GM21360 (cell line): Measurements from ENCODE around the gene KLHL14.
"Not testable (repeated sequence)": the region's sequence is repeated elsewhere in the genome, so short reads cannot be mapped to it uniquely, and the experiment has no call there.

ENCODE experiments used
- ATAC-seq: cut with Tn5 transposase; IDR thresholded peaks from one replicate; pipeline ENCODE4 v1.9.1; 2021; ENCODE audit warnings: mild to moderate bottlenecking, moderate library complexity; ENCODE audit not compliant: unreplicated experiment

Gene KLHL14

GRCh38 chr18:32772581-32773381, at the start of gene KLHL14:
TSS of gene KLHL14 (minus strand) at chr18:32773023. CDS start at chr18:32770591, 2,432 bp downstream.
- ATAC-seq = no peak

- no peak for ATAC-seq
Observed at GRCh38 chr18:32822197-32822596, 49.4 kb upstream of the KLHL14 start.

- no peak for ATAC-seq
Observed at GRCh38 chr18:32815881-32816280, 43.1 kb upstream of the KLHL14 start.

- ATAC-seq = no peak
Observed at GRCh38 chr18:32812342-32812741, 39.5 kb upstream of the KLHL14 start.

- ATAC-seq = no peak
Observed at GRCh38 chr18:32810314-32810713, 37.5 kb upstream of the KLHL14 start.

- ATAC-seq = no peak
Observed at GRCh38 chr18:32805354-32805753, 32.5 kb upstream of the KLHL14 start.

- no peak for ATAC-seq
Observed at GRCh38 chr18:32804134-32804888, 31.5 kb upstream of the KLHL14 start.

- peak; percentile 92 for ATAC-seq
Observed at GRCh38 chr18:32803568-32803967, 30.7 kb upstream of the KLHL14 start.

GRCh38 chr18:32802591-32803451, 30.0 kb upstream of the KLHL14 start:
- peak; percentile 46 for ATAC-seq

- no peak for ATAC-seq
Observed at GRCh38 chr18:32801228-32801627, 28.4 kb upstream of the KLHL14 start.

GRCh38 chr18:32798209-32798960, 25.6 kb upstream of the KLHL14 start:
- ATAC-seq = no peak

- not testable (repeated sequence) for ATAC-seq
Observed at GRCh38 chr18:32794667-32795066, 21.8 kb upstream of the KLHL14 start.

GRCh38 chr18:32779010-32779409, 6.2 kb upstream of the KLHL14 start:
- no peak for ATAC-seq

- ATAC-seq = no peak
Observed at GRCh38 chr18:32777049-32777448, 4.2 kb upstream of the KLHL14 start.

- no peak for ATAC-seq
Observed at GRCh38 chr18:32776561-32776960, 3.7 kb upstream of the KLHL14 start.

- ATAC-seq = no peak
Observed at GRCh38 chr18:32775628-32776027, 2.8 kb upstream of the KLHL14 start.

- ATAC-seq = no peak
Observed at GRCh38 chr18:32773382-32773712, 524 bp upstream of the KLHL14 start.

GRCh38 chr18:32771871-32772580, 797 bp downstream of the KLHL14 start:
- ATAC-seq = no peak

- ATAC-seq = no peak
Observed at GRCh38 chr18:32771169-32771751, 1.6 kb downstream of the KLHL14 start.
